IPS-NIHi11 (cell line): ENCODE data around the gene TLE6.
"Not testable (repeated sequence)": the region's sequence is repeated elsewhere in the genome, so short reads cannot be mapped to it uniquely, and the experiment has no call there.

Experiments
- DNase-seq: peaks from one replicate; pipeline ENCODE4 v3.0.0; 2012; ENCODE audit warnings: mixed read lengths, low spot score

TLE6 gene

DNA sequence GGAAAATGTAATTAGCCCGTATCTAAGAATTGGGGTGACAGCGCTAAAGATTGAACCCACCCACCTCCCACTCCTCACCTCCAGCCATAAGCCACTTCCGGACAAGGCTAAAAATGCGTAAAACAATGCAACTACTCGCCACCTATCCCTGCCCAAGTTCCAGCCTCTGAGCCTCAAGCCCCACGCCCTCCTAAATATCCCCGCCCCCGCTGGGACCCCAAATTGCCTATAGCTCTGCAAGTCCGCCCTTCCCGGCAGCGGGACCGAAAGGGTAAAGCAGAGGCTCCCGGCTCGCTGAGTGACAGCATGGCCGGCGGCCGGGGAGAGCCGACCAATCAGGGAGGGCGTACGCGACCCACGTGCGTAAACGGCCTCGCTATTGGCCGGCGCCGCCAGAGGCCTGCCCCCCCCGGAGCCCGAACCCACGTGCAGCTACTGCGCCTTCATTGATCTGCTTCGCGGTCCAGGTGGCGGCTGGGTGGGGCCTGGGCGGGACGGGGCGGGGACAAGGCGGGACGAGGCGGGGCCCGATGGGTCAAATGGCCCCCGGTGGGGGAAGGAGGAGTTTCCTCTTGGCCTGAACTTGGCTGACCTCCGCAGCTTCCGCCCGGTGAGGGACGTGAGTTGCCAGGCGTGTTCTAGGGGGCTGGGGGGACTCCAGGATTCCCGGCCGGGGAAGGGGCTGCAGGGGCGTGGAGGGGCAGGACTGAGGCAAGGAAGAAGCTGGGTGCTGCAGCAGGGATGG is at the start of gene TLE6:
TSS of gene TLE6 (plus strand) at position 564 of the 745 bp plus-strand sequence. CDS start 670 bp downstream, outside the sequence.
- peak; percentile 99 for DNase-seq

GRCh38 chr19:2933490-2933910 is 43.9 kb upstream of the TLE6 start:
- no peak for DNase-seq

DNA sequence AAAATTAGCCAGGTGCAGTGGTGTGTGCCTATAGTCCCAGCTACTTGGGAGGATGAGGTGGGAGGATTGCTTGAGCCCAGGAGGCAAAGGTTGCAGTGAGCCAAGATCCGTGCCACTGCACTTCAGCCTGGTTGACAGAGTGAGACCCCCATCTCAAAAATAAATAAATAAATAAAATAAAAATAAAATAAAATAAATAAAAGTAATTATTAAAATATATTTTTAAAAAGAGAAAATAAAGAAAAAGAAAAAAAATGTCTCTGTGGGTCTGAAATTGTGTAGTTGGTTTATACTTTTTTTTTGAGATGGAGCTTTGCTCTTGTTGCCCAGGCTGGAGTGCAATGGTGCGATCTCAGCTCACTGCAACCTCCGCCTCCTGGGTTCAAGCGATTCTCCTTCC is 41.5 kb upstream of the TLE6 start:
- DNase-seq = not testable (repeated sequence)

- no peak for DNase-seq
Observed at GRCh38 chr19:2942928-2943640, 34.3 kb upstream of the TLE6 start.

DNA sequence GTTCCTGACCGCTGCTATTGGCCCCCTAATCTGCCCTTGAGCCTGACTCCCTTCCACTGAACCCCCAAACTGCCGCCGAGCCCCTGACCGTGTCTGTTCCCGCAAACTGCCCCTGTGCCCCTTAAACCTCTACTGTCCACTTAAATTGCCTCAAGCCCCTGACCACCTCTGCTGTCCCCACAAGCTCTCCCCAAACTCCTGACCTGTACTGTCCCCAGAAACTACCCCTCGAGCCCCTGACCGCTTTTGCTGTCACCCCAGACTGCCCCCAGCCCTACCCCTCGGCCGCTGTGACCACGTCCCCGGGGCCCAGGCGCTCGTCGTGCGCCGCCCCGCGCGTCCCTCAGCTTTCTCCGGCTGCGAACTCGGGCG is 33.0 kb upstream of the TLE6 start:
- no peak for DNase-seq

- peak; percentile 98 for DNase-seq
Observed at GRCh38 chr19:2944775-2945574, 32.4 kb upstream of the TLE6 start, which contains the start of gene ZNF77. ZNF77 (minus strand) TSS chr19:2944971; CDS start chr19:2944840, 131 bp downstream.

- DNase-seq = no peak
Observed at GRCh38 chr19:2945575-2946184, 31.7 kb upstream of the TLE6 start.

DNA sequence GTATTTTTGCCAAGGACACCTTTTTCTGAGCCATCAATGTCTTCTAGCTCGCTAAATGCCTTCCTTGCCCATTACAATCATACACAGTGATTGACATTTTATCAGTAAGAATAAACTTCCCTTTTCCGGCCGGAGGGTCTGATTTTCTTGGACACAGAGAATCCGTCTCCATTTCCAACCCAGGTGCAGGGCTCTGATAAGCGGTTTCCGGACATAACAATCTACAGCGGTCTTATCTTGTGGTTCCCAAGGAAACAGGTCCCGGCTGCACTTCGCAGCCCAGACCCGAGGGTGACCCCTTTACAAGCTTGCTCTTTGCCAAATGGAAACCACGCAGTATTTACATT is 27.5 kb upstream of the TLE6 start:
- DNase-seq = peak; percentile 17

DNA sequence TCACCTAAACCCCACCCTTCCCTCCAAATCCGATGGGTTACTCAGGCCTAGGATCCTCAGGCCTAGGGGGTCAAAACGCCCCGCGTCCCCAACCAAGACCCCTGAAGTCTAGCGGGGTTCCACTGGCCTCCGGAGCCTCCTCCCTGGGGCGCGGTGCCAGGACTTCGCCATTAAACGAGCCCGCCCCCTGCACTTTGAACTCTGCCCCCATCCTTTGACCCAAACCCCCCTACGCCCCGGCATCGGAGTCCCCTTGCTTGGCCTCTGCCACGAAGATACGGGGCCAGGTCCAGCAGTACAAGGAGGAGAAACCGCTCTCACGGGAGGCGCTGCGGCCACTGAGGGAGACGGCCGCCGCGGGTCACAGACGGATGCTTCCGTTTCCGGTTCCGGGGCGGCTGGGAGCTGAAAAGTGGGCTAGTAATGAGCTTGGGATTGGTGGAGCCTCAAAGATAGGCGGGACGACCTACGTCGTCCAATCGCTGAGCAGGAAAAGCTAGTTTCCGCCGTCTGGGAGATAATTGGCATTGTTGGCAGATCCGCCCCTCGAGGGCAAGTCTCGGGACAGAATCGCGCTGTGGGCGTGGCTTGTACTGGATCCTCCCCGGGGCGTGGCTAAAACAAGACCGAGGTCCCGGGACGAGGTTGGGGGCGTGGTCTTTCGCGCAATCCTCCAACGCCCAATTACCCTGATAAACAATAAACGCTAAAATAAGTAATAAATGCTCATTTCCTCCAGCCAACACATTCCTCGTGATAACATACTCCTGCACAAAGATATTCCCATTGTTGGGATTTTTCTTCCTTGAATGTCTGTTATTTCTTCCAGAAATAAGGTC is 26.9 kb upstream of the TLE6 start:
- peak; percentile 99 for DNase-seq

DNA sequence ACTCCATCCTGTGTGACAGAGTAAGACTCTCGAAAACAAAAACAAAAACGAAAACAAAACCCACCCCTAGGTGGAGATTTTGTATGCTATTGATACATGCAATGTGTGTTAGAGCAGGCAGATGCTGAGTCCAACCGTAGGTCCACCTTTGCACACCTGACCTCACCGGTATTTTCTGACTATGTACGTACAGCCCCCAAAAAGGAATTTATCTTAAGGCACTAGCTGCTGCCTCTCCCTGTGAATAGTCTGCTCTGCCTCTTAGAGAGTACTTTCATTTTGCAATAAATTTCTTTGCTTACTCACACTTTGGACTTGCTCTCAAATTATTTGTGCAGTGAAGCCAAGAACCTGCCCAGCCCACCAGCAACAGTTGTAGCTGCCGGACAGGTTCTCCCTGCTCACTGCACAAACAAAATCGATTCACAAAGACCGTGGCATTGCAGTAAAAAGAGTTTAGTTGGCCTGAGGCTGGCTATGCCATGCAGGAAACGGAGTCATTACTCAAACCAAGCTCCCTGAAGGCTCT is 24.3 kb upstream of the TLE6 start:
- no peak for DNase-seq

- no peak for DNase-seq
Observed at GRCh38 chr19:2957160-2957559, 20.2 kb upstream of the TLE6 start.

GRCh38 chr19:2960120-2960519 is 17.2 kb upstream of the TLE6 start:
- DNase-seq = no peak

DNA sequence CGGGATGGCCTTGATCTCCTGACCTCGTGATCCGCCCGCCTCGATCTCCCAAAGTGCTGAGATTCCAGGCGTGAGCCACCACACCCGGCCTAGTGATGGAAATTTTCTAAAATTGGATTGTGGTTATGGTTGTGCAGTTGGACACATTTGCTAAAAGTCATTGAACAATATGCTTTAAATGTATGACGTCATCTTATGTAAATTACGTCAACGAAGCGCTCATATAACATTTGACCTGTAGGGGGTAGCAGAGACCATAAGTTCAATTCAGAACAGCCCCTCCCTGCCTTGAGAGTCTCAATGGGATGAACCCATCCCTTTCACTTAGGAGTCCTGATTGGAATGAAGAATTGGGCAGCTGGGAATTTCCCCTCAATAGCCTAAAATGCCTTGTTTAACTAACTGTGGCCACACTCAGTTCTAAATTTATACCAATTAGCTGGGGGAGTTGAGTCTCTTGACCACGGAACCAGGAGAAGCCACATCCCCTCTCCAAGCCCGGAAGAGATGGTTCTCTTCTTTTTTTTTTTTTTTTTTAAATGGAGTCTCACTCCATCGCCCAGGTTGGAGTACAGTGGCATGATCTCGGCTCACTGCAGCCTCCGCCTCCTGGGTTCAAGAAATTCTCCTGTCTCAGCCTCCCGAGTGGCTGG is 15.2 kb upstream of the TLE6 start:
- DNase-seq = peak; percentile 80

GRCh38 chr19:2963122-2963521 is 14.2 kb upstream of the TLE6 start:
- no peak for DNase-seq

DNA sequence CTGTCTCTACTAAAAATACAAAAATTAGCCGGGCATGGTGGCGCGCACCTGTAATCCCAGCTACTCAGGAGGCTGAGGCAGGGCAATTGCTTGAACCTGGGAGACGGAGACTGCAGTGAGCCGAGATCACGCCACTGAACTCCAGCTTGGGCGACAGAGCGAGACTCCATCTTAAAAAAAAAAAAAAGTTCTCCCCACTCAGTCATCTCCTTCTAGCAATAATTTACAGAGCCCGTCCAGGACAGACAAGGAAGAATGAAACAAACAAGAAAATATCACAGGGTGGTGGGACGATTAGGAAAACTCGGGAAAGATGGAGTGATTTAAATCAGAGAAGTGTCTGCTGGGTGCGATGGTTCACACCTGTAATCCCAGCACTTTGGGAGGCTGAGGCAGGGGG is 13.7 kb upstream of the TLE6 start:
- DNase-seq = not testable (repeated sequence)

DNA sequence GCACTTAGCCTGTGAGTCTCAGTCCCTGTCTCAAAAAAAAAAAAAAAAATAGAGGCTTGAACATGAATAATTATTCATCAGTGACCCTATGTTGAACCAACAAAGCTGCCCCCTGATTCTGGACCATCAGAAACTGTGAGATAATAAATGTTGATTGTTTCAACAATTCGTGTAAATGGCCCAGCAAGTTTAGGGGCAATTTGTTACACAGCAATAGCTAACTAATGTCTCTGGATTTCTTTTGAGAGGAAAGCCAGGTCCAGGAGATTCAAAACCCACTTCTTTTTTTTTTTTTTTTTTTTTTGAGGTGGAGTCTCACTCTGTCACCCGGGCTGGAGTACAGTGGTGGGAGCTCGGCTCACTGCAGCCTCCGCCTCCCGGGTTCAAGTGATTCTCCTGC is 12.5 kb upstream of the TLE6 start:
- DNase-seq = no peak

DNA sequence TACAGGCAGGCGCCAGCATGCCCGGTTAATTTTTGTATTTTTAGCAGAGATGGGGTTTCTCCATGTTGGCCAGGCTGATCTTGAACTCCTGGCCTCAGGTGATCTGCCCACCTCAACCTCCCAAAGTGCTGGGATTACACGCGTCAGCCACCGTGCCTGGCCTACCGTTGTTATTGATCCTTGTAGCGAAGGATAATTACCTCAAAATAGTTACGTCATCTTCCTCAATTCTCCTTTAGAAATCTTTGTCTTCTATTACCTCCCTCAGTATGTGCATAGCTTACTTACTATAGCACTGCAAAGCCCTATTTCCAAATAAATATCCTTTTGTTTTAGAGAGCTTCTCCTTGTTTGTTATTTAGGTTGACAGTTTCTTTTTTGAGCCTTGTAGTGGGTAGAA is 9.4 kb upstream of the TLE6 start:
- no peak for DNase-seq

- no peak for DNase-seq
Observed at GRCh38 chr19:2969104-2969504, 8.3 kb upstream of the TLE6 start.

DNA sequence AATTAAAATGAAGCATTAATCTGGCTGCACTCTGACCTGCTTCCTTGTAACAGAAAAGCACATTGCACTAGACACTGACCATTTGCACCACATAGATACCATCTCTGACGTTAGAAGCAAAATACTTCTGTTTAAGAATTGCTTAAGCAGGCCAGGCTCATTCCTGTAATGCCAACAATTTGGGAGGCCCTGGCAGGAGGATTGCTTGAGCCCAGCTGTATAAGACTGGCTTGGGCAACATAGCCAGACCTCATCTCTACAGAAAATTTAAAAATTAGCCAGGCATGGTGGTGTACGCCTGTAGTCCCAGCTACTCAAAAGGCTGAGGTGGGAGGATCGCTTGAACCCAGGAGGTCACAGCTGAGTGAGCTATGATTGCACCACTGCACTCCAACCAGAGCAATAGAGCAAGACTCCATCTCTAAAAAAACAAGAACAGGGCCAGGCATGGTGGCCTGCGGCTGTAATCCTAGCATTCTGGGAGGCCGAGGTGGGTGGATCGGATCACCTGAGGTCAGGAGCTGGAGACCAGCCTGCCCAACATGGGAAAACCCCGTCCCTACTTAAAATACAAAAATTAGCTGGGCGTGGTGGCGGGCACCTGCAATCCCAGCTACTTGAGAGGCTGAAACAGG is 7.0 kb upstream of the TLE6 start:
- DNase-seq = no peak

GRCh38 chr19:2973229-2973628 is 4.1 kb upstream of the TLE6 start:
- DNase-seq = no peak
